GM21737 (cell line): ENCODE results near the gene RASL11B.

Source experiments
- ATAC-seq: cut with Tn5 transposase; IDR thresholded peaks from one replicate; pipeline ENCODE4 v1.9.1; 2021; ENCODE audit warnings: mild to moderate bottlenecking, moderate library complexity; ENCODE audit not compliant: unreplicated experiment

Gene RASL11B

GRCh38 chr4:52911684-52912294 lies 49.7 kb downstream of the RASL11B start:
- ATAC-seq: peak; percentile 81

GRCh38 chr4:52912608-52913007 lies 50.5 kb downstream of the RASL11B start:
- no peak for ATAC-seq

- no peak for ATAC-seq
These were observed 52.0 kb downstream of the RASL11B start for GRCh38 chr4:52914051-52914605.

GRCh38 chr4:52915191-52915590 lies 53.1 kb downstream of the RASL11B start:
- ATAC-seq: no peak

GRCh38 chr4:52915730-52916300 lies 53.7 kb downstream of the RASL11B start:
- ATAC-seq: no peak
